Measurements from ENCODE around the gene APOBEC3H.

APOBEC3H gene

DNA sequence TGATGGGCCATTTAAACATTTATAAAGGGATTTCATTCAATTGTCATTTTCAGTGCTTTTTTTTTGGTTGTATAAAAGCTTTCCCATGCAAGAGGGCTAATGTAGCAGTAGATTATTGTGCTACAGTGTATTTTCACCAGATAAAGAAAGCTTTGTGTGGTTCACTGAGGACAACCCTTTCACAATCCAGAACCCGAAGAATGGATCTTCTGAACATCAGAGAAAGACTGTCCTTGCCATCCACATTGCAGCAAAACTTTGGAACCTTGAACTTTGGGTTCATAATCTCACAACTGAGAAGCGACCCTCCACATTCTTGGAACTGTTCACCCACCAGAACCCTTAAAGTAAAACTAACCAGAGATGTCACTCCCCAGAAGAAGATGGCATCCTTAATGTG is 9.3 kb downstream of the APOBEC3H start:
- in situ Hi-C loops (cut with MboI; ENCODE audit: low sequenced_read_pairs): loop anchor here (25.0 kb wide), 1 partner anchor 244 kb away; the partner anchor contains the start of gene CBX6

DNA sequence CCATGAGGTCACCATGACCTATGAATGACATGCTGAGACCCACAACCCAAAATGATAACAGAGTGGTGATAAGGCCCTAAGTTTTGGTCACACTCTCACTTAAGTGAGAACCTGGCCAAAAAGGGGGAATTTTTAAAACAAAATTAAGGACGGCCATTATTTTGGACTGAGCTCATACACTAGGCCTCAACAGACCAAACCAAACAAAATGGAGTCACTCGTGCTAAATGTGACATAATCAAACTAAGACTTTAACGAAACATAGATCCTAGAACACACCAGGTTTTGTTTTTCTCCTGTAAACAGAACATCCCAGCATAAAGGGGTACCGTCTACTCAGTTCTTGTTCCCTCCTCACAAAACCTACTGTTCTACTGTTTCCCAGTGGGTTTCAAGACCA is 11.4 kb downstream of the APOBEC3H start:
- in situ Hi-C loops (cut with MboI; ENCODE audit: low sequenced_read_pairs): loop anchor here (25.0 kb wide), 1 partner anchor 246 kb away; the partner anchor contains the start of gene CBX6

DNA sequence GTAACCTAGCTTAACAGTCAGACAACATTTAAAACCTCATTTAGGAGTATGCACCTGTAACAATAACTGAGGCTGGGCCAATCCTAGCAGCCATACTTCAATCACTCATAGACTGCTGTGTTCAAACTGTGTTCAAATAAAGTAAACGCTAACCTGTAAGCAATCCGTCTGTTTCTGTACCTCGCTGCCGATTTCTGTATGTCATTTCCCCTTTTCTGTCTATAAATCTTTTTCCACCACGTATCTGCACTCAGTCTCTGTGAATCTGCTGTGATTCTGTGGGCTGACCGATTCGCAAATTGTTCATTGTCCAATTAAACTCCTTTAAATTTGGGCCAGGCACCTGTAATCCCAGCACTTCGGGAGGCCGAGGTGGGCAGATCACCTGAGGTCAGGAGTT is 12.3 kb downstream of the APOBEC3H start:
- in situ Hi-C loops (cut with MboI; ENCODE audit: low sequenced_read_pairs): loop anchor here (25.0 kb wide), 1 partner anchor 247 kb away; the partner anchor contains the start of gene CBX6

GRCh38 chr22:39110631-39111561 is 13.9 kb downstream of the APOBEC3H start:
- in situ Hi-C loops (cut with MboI; ENCODE audit: low sequenced_read_pairs): loop anchor here (25.0 kb wide), 1 partner anchor 249 kb away; the partner anchor contains the start of gene CBX6

GRCh38 chr22:39114112-39114511 is 17.1 kb downstream of the APOBEC3H start:
- in situ Hi-C loops (cut with MboI; ENCODE audit: low sequenced_read_pairs): loop anchor here (25.0 kb wide), 1 partner anchor 252 kb away; the partner anchor contains the start of gene CBX6

GRCh38 chr22:39115570-39115969 is 18.5 kb downstream of the APOBEC3H start:
- in situ Hi-C loops (cut with MboI; ENCODE audit: low sequenced_read_pairs): loop anchor here (5.0 to 25.0 kb wide), 2 partner anchors 108 to 253 kb away; partner anchors contain the start of gene CBX6

- in situ Hi-C loops (cut with MboI; ENCODE audit: low sequenced_read_pairs): loop anchor here (5.0 to 25.0 kb wide), 2 partner anchors 109 to 254 kb away; partner anchors contain the start of gene CBX6
These were observed 19.1 kb downstream of the APOBEC3H start for GRCh38 chr22:39115977-39116621.

GRCh38 chr22:39117585-39118191 is 20.6 kb downstream of the APOBEC3H start:
- in situ Hi-C loops (cut with MboI; ENCODE audit: low sequenced_read_pairs): loop anchor here (5.0 to 25.0 kb wide), 2 partner anchors 110 to 255 kb away; partner anchors contain the start of gene CBX6

DNA sequence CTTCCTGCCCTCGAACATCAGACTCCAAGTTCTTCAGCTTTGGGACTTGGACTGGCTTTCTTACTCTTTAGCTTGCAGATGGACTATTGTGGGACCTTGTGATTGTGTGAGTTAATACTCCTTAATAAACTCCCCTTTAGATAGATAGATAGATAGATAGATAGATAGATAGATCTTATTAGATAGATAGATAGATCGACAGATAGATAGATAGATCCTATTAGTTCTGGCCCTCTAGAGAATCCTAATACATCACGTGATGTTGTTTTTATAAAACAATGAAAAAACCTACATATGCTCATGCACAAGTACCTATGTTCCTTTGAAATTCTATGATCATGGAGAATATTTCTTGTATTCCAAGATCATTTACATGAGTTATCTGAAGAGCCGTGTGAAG is 23.9 kb downstream of the APOBEC3H start:
- in situ Hi-C loops (cut with MboI; ENCODE audit: low sequenced_read_pairs): loop anchor here (25.0 kb wide), 1 partner anchor 259 kb away; the partner anchor contains the start of gene CBX6

DNA sequence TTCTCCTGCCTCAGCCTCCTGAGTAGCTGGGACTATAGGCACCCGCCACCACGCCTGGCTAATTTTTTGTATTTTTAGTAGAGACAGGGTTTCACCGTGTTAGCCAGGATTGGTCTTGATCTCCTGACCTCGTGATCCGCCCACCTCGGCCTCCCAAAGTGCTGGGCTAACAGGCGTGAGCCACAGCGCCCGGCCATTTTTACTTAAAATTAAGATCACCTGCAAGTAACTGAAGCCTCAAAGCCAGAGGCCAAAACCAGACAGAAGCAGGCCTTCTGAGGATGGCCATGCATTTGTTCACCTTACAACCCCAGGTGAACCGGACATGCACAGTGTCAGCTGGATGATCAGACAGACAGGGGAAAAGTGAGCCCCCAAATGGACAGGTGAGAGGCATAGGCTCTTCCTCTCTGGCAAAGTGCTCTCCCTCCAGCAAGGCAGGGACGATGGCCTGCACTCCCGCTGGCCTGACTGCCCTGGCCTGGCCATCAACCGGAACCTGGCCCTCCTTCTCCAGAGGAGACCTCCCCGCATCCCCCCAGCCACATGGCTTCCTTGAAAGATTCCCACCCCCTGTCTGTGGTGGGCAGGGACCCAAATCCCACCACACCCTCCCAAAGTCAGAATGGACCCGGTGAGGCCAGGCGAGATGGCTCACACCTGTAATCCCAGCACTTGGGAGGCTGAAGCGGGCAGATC is 25.9 kb downstream of the APOBEC3H start:
- in situ Hi-C loops (cut with MboI; ENCODE audit: low sequenced_read_pairs): loop anchor here (25.0 kb wide), 1 partner anchor 261 kb away; the partner anchor contains the start of gene CBX6

DNA sequence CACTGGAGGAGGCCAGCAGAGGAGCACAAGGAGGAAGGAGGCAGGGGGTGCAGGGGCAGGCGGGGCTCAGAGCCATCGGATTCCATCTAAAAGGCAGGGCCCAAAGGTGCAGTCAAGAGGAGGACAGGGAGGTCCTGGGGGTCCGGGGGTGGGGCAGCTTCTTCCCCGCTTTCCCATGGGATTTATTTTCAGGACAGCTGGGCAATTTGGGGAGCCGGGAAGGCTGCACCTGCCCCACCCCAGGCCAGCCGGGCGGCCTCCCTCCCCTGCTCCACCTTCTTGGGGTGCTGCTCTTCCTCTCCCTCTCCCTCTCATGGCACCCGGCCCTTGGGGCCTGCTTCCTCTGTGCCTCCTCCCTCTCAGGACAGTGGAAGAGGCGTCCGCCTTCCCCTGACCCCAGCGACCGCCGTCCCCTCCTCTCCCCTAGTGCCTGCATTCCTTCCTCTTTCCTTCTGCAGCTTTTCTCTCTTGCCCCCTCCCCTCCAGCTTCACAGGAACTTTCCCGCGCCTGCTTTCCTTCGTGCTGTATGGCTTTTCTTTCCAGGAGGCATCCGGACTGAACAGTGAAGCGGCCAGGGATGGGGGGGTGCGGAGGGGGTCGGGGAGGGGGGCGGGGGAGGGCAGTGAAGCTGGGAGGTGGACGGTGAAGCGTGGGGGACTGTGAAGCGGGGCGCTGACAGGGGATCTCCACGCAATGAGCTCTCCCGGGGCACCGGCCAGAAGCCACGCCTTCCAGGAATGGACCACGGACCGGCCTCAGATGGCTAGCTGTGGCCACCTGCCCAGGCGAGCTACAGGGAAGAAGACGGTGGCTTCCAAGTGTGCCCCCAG is 26.9 kb downstream of the APOBEC3H start:
- in situ Hi-C loops (cut with MboI; ENCODE audit: low sequenced_read_pairs): loop anchor here (25.0 kb wide), 1 partner anchor 262 kb away; the partner anchor contains the start of gene CBX6

- in situ Hi-C loops (cut with MboI; ENCODE audit: low sequenced_read_pairs): no loop called here
These were observed 28.6 kb downstream of the APOBEC3H start for GRCh38 chr22:39125622-39126021.

- in situ Hi-C loops (cut with MboI; ENCODE audit: low sequenced_read_pairs): no loop called here
These were observed 31.5 kb downstream of the APOBEC3H start for GRCh38 chr22:39128508-39128907.

GRCh38 chr22:39129081-39129480 is 32.0 kb downstream of the APOBEC3H start:
- in situ Hi-C loops (cut with MboI; ENCODE audit: low sequenced_read_pairs): no loop called here

GRCh38 chr22:39129746-39130145 is 32.7 kb downstream of the APOBEC3H start:
- in situ Hi-C loops (cut with MboI; ENCODE audit: low sequenced_read_pairs): no loop called here

DNA sequence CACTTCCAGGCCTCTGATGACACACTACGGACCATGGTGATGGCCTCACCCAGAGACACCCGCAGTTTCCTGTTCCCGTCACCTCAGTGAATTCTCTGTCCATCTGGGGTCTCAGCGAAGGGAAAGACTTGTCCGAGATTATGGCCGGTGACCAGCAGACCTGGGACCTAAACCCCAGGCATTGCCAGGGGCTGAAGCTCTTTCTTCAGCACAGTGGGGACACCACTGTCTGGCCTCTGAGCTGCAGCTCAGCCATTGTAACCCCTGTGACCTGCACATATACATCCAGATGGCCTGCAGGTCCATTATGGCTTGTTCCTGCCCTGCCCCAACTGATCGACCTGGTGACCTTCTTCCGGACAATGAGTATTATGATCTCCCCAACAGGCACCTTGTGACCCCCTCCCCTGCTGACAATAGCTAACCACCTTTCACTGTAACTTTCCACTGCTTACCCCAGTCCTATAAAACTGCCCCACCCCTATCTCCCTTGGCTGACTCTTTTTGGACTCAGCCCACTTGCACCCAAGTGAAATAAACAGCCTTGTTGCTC is 33.2 kb downstream of the APOBEC3H start:
- in situ Hi-C loops (cut with MboI; ENCODE audit: low sequenced_read_pairs): no loop called here

GRCh38 chr22:39130892-39131855 is 34.1 kb downstream of the APOBEC3H start:
- in situ Hi-C loops (cut with MboI; ENCODE audit: low sequenced_read_pairs): no loop called here

- in situ Hi-C loops (cut with MboI; ENCODE audit: low sequenced_read_pairs): no loop called here
These were observed 35.2 kb downstream of the APOBEC3H start for GRCh38 chr22:39132281-39132680.
